Heart left ventricle (tissue), 13 donors: ENCODE results near the gene CCL2.

ENCODE experiments used
- POLR2A ChIP-seq, 2 donors: fragments of 450-650 bp; IDR thresholded peaks; one replicate each; pipeline ENCODE4 v1.6.1; 2017; ENCODE audit warnings: antibody characterized with exemption in 2 of 2, mild to moderate bottlenecking in 2 of 2, moderate library complexity in 2 of 2
- TF ChIP-seq, protein P1 (sequence below), 12 donors: fragments of 200-600 bp; sonication (generic) in 4 of 12; IDR thresholded peaks; one replicate each; pipeline versions ENCODE4 v1.5.0 to v1.8.0; 2018 to 2022; ENCODE audit warnings: antibody characterized with exemption in 12 of 12, mild to moderate bottlenecking in 5 of 12
- donor health status: ischemic (EF 13 %, LVEDD 7.1; RV severe dilation, severe dysfunction).
- donor health status: DM: no; HTN: yes; CAD: no.
- donor health status: DM: no; HTN: no; CAD: no.
- donor health status: ischemic (EF 25% LVEDD 6.9; RV normal size, moderate dysfunction).
- donor health status: ischemic (EF 25% LVEDD 5.7; RV mildly dilated, moderate dysfunction).
- donor health status: ischemic (EF 35%, LVEDD 5.7; RV mildly dilated, moderate dysfunction).
- donor health status: nonischemic (EF 11% LVEDD 7.7; RV severe dilation, severe dysfunction).
- donor health status: DM: yes; HTN: yes; CAD: no.
- donor health status: PGD.
- donor health status: ischemic (EF 29% LVEDD 5.4; RV normal size, mild dysfunction).
- donor health status: nonischemic (EF 23%, LVEDD 6.1; RV moderate dilation, normal function).

- TF ChIP-seq POLR2A (IDR thresholded peaks at IDR 0.05): no peak
- TF ChIP-seq, protein P1, sequence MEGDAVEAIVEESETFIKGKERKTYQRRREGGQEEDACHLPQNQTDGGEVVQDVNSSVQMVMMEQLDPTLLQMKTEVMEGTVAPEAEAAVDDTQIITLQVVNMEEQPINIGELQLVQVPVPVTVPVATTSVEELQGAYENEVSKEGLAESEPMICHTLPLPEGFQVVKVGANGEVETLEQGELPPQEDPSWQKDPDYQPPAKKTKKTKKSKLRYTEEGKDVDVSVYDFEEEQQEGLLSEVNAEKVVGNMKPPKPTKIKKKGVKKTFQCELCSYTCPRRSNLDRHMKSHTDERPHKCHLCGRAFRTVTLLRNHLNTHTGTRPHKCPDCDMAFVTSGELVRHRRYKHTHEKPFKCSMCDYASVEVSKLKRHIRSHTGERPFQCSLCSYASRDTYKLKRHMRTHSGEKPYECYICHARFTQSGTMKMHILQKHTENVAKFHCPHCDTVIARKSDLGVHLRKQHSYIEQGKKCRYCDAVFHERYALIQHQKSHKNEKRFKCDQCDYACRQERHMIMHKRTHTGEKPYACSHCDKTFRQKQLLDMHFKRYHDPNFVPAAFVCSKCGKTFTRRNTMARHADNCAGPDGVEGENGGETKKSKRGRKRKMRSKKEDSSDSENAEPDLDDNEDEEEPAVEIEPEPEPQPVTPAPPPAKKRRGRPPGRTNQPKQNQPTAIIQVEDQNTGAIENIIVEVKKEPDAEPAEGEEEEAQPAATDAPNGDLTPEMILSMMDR (IDR thresholded peaks at IDR 0.05): no peak
These were observed 35.7 kb upstream of the CCL2 start for GRCh38 chr17:34219405-34219804.
